HFFc6 (cell line): ENCODE results near the gene ADH1C. TPM values are rescaled to one million over a fixed set of nuclear protein-coding genes. Genes with fewer than 3 reads are reported as not detected.

Source experiments
- DNase-seq: peaks from one replicate; pipeline ENCODE4 v3.0.0-alpha.2; 2018
- H3K27ac Mint-ChIP-seq: 2 replicates; pipeline ENCODE4 v1.8.0; 2020; ENCODE audit warnings: mild to moderate bottlenecking, mixed read lengths
- H3K27me3 Mint-ChIP-seq: 2 replicates; pipeline ENCODE4 v1.8.0; 2021; ENCODE audit warnings: mild to moderate bottlenecking, moderate library complexity, mixed read lengths; ENCODE audit not compliant: insufficient read depth
- H3K36me3 Mint-ChIP-seq: 2 replicates; pipeline ENCODE4 v1.8.0; 2021; ENCODE audit warnings: low read depth, mixed read lengths
- H3K4me1 Mint-ChIP-seq: 2 replicates; pipeline ENCODE4 v1.8.0; 2020; ENCODE audit warnings: low read depth, mixed read lengths
- H3K4me3 Mint-ChIP-seq: 2 replicates; pipeline ENCODE4 v1.8.0; 2020; ENCODE audit warnings: mild to moderate bottlenecking, moderate library complexity, mixed read lengths
- H3K9me3 Mint-ChIP-seq: 2 replicates; pipeline ENCODE4 v1.8.0; 2020; ENCODE audit warnings: mild to moderate bottlenecking, mixed read lengths
- total RNA-seq, 6 experiments: library from RNA; stranded (reverse); fragmentation: NEBNext Ultra II Directional; extraction: Animal tissue kit (Norgen Biotek cat#: 25700); gene quantifications; 2 replicates in 1 of 6; 3 replicates in 5 of 6; pipeline ENCODE4 v1.2.3, GENCODE V29; 2021
- TF ChIP-seq, protein P1 (sequence below): fragments of 200-600 bp; sonication (generic); IDR thresholded peaks from 2 replicates; pipeline ENCODE4 v1.5.0; 2021; ENCODE audit warnings: antibody characterized with exemption, mild to moderate bottlenecking

The ADH1C gene
- total RNA-seq, 6 experiments from 2014 or later, result not detected

DNA sequence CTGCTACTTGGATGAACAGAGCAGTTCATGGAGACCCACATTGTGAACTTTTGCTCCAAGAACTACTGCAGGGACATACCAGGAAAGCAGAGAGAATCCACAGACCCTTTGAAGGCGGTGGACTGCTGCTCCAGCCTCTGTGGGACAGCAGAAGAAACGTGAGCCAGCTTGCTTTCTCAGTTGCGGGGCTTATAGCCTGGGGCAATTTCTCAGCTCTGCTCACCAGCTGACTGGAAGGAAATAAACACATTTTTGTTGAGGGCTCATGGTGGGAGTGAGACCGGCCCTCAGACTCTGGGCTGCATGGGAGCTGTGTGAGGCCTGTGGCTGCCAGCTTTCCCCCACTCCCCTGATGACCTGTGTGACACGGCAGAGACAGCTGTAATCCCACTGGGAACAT, 59.2 kb downstream of the ADH1C start:
- Mint-ChIP-seq H3K36me3 (no peaks in the 10 kb centered on the region), H3K9me3 (peaks cover 5% of the 10 kb centered on the region; the same call in 1 of the 2 replicates), H3K4me3 (no peak overlapping the region), H3K27me3 (no peaks in the 10 kb centered on the region), H3K4me1 (no peaks in the 10 kb centered on the region), H3K27ac (no peak overlapping the region)
- no peak for DNase-seq
- TF ChIP-seq, protein P1, sequence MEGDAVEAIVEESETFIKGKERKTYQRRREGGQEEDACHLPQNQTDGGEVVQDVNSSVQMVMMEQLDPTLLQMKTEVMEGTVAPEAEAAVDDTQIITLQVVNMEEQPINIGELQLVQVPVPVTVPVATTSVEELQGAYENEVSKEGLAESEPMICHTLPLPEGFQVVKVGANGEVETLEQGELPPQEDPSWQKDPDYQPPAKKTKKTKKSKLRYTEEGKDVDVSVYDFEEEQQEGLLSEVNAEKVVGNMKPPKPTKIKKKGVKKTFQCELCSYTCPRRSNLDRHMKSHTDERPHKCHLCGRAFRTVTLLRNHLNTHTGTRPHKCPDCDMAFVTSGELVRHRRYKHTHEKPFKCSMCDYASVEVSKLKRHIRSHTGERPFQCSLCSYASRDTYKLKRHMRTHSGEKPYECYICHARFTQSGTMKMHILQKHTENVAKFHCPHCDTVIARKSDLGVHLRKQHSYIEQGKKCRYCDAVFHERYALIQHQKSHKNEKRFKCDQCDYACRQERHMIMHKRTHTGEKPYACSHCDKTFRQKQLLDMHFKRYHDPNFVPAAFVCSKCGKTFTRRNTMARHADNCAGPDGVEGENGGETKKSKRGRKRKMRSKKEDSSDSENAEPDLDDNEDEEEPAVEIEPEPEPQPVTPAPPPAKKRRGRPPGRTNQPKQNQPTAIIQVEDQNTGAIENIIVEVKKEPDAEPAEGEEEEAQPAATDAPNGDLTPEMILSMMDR, result no peak

DNA sequence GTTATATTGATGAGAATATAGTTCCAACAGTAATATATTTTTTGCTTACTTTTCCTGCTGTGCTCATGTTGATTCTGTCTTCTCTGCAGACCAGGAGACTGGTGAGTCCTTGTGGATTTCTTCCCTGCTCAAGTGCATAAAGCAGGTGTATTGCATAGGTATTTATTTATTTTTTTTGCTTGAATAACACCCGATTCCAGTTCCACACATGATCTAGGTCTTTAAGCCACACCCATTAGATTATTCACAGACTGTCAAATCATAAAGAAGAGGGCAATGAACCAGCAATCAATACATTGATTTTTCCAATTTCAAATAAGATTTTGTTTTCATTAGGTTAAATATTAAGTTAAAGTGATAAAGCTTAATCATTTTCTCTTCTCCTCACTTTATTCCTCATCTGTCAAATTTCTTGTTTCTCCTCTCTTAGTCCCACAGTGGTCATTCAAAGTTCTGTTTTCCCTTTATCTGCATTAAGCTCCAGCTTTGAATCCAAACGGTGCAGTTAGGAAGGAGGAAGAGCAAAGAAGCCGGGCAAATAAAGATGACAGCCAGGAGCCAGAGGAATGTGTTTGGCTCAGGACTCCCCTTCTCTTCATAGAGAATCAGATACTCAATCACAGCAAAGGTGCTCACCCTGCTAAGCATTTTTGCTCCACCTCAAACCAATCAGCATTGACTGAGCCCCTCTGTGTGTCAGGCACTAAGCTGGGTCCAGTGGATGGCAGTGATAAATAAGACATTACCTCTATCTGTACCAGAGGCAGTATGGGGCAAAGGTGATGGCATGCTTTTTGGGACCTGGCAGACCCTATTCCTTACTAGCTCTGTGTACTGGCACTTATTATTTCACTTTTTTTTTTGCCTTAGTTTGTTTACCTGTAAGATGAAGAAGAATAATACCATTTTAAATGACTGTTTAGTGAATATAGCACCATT, 61.4 kb downstream of the ADH1C start, which contains the start of gene ADH1A:
Gene ADH1A, minus strand, starts transcription at position 138 of the 939 bp plus-strand sequence. Its CDS starts 71 bp downstream, at position 67.
- Mint-ChIP-seq H3K27me3 (no peaks in the 10 kb centered on the region), H3K36me3 (no peaks in the 10 kb centered on the region), H3K9me3 (peaks cover 5% of the 10 kb centered on the region; the same call in 1 of the 2 replicates), H3K4me3 (no peak within 1 kb of the TSS), H3K4me1 (no peaks in the 10 kb centered on the region), H3K27ac (no peak within 1 kb of the TSS)
- DNase-seq, result no peak
- TF ChIP-seq, protein P1, result no peak

Other genes with a start within 250 kb of the ADH1C start
- not detected for gene ADH4, start 208.4 kb downstream of the ADH1C start, total RNA-seq
- not detected for gene ADH6, start 133.5 kb downstream of the ADH1C start, total RNA-seq
- not detected for gene ADH1A, start 61.8 kb downstream of the ADH1C start, total RNA-seq
- not detected for gene ADH1B, start 31.3 kb downstream of the ADH1C start, total RNA-seq
- not detected for gene ADH7, start 82.6 kb upstream of the ADH1C start, total RNA-seq
- not detected for gene C4orf17, start 158.3 kb upstream of the ADH1C start, total RNA-seq
- 1 to 10 TPM; 4.1 to 6.8 (median 5.2) TPM for gene TRMT10A, start 211.3 kb upstream of the ADH1C start, total RNA-seq
- gene MTTP, start 222.1 kb upstream of the ADH1C start, total RNA-seq, result not detected